ENCODE results near the gene TMEM125.

- TF ChIP-seq, protein P1, sequence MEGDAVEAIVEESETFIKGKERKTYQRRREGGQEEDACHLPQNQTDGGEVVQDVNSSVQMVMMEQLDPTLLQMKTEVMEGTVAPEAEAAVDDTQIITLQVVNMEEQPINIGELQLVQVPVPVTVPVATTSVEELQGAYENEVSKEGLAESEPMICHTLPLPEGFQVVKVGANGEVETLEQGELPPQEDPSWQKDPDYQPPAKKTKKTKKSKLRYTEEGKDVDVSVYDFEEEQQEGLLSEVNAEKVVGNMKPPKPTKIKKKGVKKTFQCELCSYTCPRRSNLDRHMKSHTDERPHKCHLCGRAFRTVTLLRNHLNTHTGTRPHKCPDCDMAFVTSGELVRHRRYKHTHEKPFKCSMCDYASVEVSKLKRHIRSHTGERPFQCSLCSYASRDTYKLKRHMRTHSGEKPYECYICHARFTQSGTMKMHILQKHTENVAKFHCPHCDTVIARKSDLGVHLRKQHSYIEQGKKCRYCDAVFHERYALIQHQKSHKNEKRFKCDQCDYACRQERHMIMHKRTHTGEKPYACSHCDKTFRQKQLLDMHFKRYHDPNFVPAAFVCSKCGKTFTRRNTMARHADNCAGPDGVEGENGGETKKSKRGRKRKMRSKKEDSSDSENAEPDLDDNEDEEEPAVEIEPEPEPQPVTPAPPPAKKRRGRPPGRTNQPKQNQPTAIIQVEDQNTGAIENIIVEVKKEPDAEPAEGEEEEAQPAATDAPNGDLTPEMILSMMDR (IDR thresholded peaks at IDR 0.05; ENCODE audit: insufficient read depth, low read length, poor library complexity, severe bottlenecking): no peak
- no peak for TF ChIP-seq EZH2phosphoT487 (conservative IDR thresholded peaks at IDR 0.05; ENCODE audit: low read length)
Measured at GRCh38 chr1:43280692-43281091, 10.9 kb downstream of the TMEM125 start.

All from SU-DHL-6 (cell line).